Testis (tissue), 3 donors: ENCODE data around the gene RMND1. TPM values are rescaled to one million over a fixed set of nuclear protein-coding genes. Genes with fewer than 3 reads are reported as not detected.

Experiments
- DNase-seq: peaks from one replicate; pipeline ENCODE4 v3.0.0-alpha.2; 2019
- H3K27ac ChIP-seq, 2 donors: fragments of 200-600 bp; sonication (generic); one replicate each; pipeline ENCODE4 v1.5.1; 2019
- H3K27me3 ChIP-seq: fragments of 200-600 bp; sonication (generic); one replicate; pipeline ENCODE4 v1.5.1; 2019
- H3K36me3 ChIP-seq: fragments of 200-600 bp; sonication (generic); one replicate; pipeline ENCODE4 v1.5.1; 2017; ENCODE audit warnings: low read depth; ENCODE audit errors: missing control alignments
- H3K4me1 ChIP-seq: fragments of 200-600 bp; sonication (generic); one replicate; pipeline ENCODE4 v1.5.1; 2019
- H3K4me3 ChIP-seq, 2 donors: fragments of 200-600 bp; sonication (generic); one replicate each; pipeline ENCODE4 v1.5.1; 2017 to 2019
- H3K9me3 ChIP-seq: fragments of 200-600 bp; sonication (generic); one replicate; pipeline ENCODE4 v1.5.1; 2017
- POLR2A ChIP-seq: fragments of 450-650 bp; IDR thresholded peaks from one replicate; pipeline ENCODE4 v1.6.1; 2017; ENCODE audit warnings: antibody characterized with exemption, mild to moderate bottlenecking, moderate library complexity
- WGBS, 2 donors: methylation state at CpG; one replicate each; pipeline ENCODE4 v1.1.5; 2018; 5-methylcytosine and 5-hydroxymethylcytosine counted together
- intact Hi-C: fragments of 100-400 bp; cut with DNase I; formaldehyde crosslinking; loops from one replicate; pipeline ENCODE4 v1.15.1; 2023; ENCODE audit warnings: low total_unique reads
- polyA plus RNA-seq: library from polyadenylated mRNA; stranded (reverse); fragments of 350-450 nt; fragmentation: Illumina TruSeq; extraction: RNeasy Lipid Tissue Mini Kit (QIAGEN cat#74804); gene quantifications from one replicate; pipeline ENCODE4 v1.2.3, GENCODE V29; 2014; ENCODE audit warnings: low read depth, low replicate concordance; ENCODE audit not compliant: insufficient read depth
- total RNA-seq, 2 donors: library from RNA; depleted of rRNA; stranded (reverse); fragments of >200 nt; gene quantifications; one replicate each; pipeline ENCODE4 v1.2.3, GENCODE V29; 2016
- TF ChIP-seq, protein P1 (sequence below), 3 experiments: fragments of 450-650 bp in 2 of 3; fragments of 200-600 bp in 1 of 3; sonication (generic) in 1 of 3; IDR thresholded peaks; one replicate each; pipeline ENCODE4 v1.5.1; 2016 to 2019; ENCODE audit warnings: antibody characterized with exemption in 3 of 3, mild to moderate bottlenecking in 2 of 3, moderate library complexity in 1 of 3

The RMND1 gene
- total and polyA plus RNA-seq, 3 donors from 2014 or later = 16.9 to 25.0 (median 23.8) TPM

- Histone ChIP-seq H3K9me3 (no peaks in the 10 kb centered on the region), H3K27ac (no peak overlapping the region), H3K27me3 (no peaks in the 10 kb centered on the region), H3K36me3 (no peaks in the 10 kb centered on the region), H3K4me3 (no peak overlapping the region), H3K4me1 (no peaks in the 10 kb centered on the region)
- no peak for TF ChIP-seq POLR2A
- TF ChIP-seq, protein P1, sequence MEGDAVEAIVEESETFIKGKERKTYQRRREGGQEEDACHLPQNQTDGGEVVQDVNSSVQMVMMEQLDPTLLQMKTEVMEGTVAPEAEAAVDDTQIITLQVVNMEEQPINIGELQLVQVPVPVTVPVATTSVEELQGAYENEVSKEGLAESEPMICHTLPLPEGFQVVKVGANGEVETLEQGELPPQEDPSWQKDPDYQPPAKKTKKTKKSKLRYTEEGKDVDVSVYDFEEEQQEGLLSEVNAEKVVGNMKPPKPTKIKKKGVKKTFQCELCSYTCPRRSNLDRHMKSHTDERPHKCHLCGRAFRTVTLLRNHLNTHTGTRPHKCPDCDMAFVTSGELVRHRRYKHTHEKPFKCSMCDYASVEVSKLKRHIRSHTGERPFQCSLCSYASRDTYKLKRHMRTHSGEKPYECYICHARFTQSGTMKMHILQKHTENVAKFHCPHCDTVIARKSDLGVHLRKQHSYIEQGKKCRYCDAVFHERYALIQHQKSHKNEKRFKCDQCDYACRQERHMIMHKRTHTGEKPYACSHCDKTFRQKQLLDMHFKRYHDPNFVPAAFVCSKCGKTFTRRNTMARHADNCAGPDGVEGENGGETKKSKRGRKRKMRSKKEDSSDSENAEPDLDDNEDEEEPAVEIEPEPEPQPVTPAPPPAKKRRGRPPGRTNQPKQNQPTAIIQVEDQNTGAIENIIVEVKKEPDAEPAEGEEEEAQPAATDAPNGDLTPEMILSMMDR (IDR thresholded peaks at IDR 0.05) = no peak
- no peak for DNase-seq
- intact Hi-C loops = no loop called here
These were observed 29.9 kb upstream of the RMND1 start for GRCh38 chr6:151481786-151482185.

- Histone ChIP-seq H3K27me3 (no peaks in the 10 kb centered on the region), H3K4me3 (no peak overlapping the region), H3K9me3 (no peaks in the 10 kb centered on the region), H3K36me3 (no peaks in the 10 kb centered on the region), H3K27ac (no peak overlapping the region), H3K4me1 (no peaks in the 10 kb centered on the region)
- TF ChIP-seq, protein P1 (IDR thresholded peaks at IDR 0.05) = no peak
- no peak for TF ChIP-seq POLR2A
- intact Hi-C loops = no loop called here
- 86 to 95% methylated on average over 6 of the region's 6 CpGs for WGBS, 2 donors
- DNase-seq = no peak
These were observed 26.7 kb upstream of the RMND1 start for GRCh38 chr6:151478670-151479069.

DNA sequence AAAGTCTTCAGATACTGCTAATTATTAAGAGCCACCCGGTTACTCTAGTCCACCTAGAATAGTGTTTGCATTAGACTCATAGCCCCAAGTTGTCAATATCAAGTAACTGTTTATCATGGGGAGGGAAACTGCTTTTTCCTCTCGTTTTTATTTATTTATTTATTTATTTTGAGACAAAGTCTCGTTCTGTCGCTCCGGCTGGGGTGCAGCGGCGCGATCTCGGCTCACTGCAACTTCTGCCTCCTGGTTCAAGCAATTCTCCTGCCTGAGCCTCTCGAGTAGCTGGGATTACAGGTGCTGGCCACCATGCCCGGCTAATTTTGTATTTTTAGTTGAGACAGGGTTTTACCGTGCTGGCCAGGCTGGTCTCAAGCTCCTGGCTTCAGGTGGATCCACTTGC is 25.8 kb upstream of the RMND1 start:
- TF ChIP-seq, protein P1 (IDR thresholded peaks at IDR 0.05) = no peak
- TF ChIP-seq POLR2A = no peak
- Histone ChIP-seq H3K4me1 (no peaks in the 10 kb centered on the region), H3K4me3 (no peak overlapping the region), H3K27me3 (no peaks in the 10 kb centered on the region), H3K27ac (no peak overlapping the region), H3K36me3 (no peaks in the 10 kb centered on the region), H3K9me3 (no peaks in the 10 kb centered on the region)
- intact Hi-C loops = no loop called here
- no peak for DNase-seq
- 90 to 92% methylated on average over 12 of the region's 12 CpGs for WGBS, 2 donors

- Histone ChIP-seq H3K9me3 (no peaks in the 10 kb centered on the region), H3K27me3 (no peaks in the 10 kb centered on the region), H3K4me1 (no peaks in the 10 kb centered on the region), H3K36me3 (no peaks in the 10 kb centered on the region), H3K27ac (no peak overlapping the region), H3K4me3 (no peak overlapping the region)
- 30 to 44% methylated on average over 16 of the region's 16 CpGs for WGBS, 2 donors
- peak; percentile 87 for DNase-seq
- no peak for TF ChIP-seq POLR2A
- TF ChIP-seq, protein P1 (IDR thresholded peaks at IDR 0.05) = peak; percentile 65 to 97 (median 89)
- intact Hi-C loops = no loop called here
These were observed 24.0 kb upstream of the RMND1 start for GRCh38 chr6:151475653-151476523.

GRCh38 chr6:151464702-151465101 is 12.8 kb upstream of the RMND1 start:
- H3K4me3 ChIP-seq = no peak overlapping the region
- H3K9me3 ChIP-seq = no peaks in the 10 kb centered on the region
- intact Hi-C loops = no loop called here
- H3K4me1 ChIP-seq = no peaks in the 10 kb centered on the region
- no peaks in the 10 kb centered on the region for H3K27me3 ChIP-seq
- H3K27ac ChIP-seq = no peak overlapping the region
- H3K36me3 ChIP-seq = no peaks in the 10 kb centered on the region
- DNase-seq = no peak
- TF ChIP-seq, protein P1 (IDR thresholded peaks at IDR 0.05) = no peak
- no peak for TF ChIP-seq POLR2A
